ENCODE data around the gene FOXO3. TPM values are rescaled to one million over a fixed set of nuclear protein-coding genes. Genes with fewer than 3 reads are reported as not detected.
A peak's percentile ranks its signal among the peaks of the same experiment; 100 is the strongest.

FOXO3 gene
- total and polyA plus RNA-seq, 2 of the 13 experiments (the other 11 are each of a cell fraction or from before 2014, with no cell fraction given) = 16.0 to 22.5 TPM

DNA sequence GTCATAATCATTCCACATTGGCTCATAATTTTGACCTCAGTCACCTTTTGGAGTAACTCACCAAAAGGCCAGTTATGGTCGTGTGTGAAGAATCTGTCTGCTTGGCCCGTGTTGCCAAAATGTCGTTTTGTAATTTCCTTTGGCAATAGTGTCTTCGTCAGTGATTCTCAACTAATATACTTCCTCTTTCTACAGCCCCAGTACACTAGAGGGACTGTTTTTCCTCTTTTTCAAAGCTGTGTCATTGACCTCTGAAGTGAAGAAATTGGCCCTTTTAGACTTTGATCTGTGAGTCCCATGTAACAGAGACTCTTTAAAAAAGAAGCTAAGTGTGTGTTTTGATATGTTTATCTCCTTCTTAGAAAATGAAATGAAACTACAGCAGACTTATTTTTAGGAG is 5.2 kb downstream of the FOXO3 start (continued):
- no peak for TF ChIP-seq ZNF513 (CRISPR knock-in tag; conservative IDR thresholded peaks at IDR 0.05)
- TF ChIP-seq ZNF160 (CRISPR knock-in tag; IDR thresholded peaks at IDR 0.05) = no peak
- no peak for TF ChIP-seq IRX3 (CRISPR knock-in tag; IDR thresholded peaks at IDR 0.05; ENCODE audit: borderline replicate concordance, low read depth)
- TF ChIP-seq MLXIP (CRISPR knock-in tag; IDR thresholded peaks at IDR 0.05; ENCODE audit: borderline replicate concordance) = no peak
- no peak for TF ChIP-seq ZNF761 (CRISPR knock-in tag; conservative IDR thresholded peaks at IDR 0.05)
- TF ChIP-seq ZNF350 (CRISPR knock-in tag; IDR thresholded peaks at IDR 0.05; ENCODE audit: borderline replicate concordance, low read depth) = no peak
- peak; percentile 69 for TF ChIP-seq NCOA2 (CRISPR knock-in tag; IDR thresholded peaks at IDR 0.05)
- TF ChIP-seq ZNF598 (CRISPR knock-in tag; IDR thresholded peaks at IDR 0.05; ENCODE audit: borderline replicate concordance) = no peak
- TF ChIP-seq CEBPB (IDR thresholded peaks at IDR 0.05; ENCODE audit: borderline replicate concordance, low read depth, low read length) = peak; percentile 79
- TF ChIP-seq KDM6A (CRISPR knock-in tag; IDR thresholded peaks at IDR 0.05; ENCODE audit: low read depth) = peak; percentile 65
- peak; percentile 39; the same call in 1 of the 2 replicates for TF ChIP-seq SOX5 (CRISPR knock-in tag; IDR thresholded peaks at IDR 0.05; ENCODE audit: borderline replicate concordance)
- peak; percentile 70 for TF ChIP-seq ZGPAT (CRISPR knock-in tag; IDR thresholded peaks at IDR 0.05)
- TF ChIP-seq KLF11 (CRISPR knock-in tag; IDR thresholded peaks at IDR 0.05) = no peak
- TF ChIP-seq, protein P1, sequence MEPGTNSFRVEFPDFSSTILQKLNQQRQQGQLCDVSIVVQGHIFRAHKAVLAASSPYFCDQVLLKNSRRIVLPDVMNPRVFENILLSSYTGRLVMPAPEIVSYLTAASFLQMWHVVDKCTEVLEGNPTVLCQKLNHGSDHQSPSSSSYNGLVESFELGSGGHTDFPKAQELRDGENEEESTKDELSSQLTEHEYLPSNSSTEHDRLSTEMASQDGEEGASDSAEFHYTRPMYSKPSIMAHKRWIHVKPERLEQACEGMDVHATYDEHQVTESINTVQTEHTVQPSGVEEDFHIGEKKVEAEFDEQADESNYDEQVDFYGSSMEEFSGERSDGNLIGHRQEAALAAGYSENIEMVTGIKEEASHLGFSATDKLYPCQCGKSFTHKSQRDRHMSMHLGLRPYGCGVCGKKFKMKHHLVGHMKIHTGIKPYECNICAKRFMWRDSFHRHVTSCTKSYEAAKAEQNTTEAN (CRISPR knock-in tag; conservative IDR thresholded peaks at IDR 0.05) = peak; percentile 54; the same call in 1 of the 2 replicates
- TF ChIP-seq, protein P2, sequence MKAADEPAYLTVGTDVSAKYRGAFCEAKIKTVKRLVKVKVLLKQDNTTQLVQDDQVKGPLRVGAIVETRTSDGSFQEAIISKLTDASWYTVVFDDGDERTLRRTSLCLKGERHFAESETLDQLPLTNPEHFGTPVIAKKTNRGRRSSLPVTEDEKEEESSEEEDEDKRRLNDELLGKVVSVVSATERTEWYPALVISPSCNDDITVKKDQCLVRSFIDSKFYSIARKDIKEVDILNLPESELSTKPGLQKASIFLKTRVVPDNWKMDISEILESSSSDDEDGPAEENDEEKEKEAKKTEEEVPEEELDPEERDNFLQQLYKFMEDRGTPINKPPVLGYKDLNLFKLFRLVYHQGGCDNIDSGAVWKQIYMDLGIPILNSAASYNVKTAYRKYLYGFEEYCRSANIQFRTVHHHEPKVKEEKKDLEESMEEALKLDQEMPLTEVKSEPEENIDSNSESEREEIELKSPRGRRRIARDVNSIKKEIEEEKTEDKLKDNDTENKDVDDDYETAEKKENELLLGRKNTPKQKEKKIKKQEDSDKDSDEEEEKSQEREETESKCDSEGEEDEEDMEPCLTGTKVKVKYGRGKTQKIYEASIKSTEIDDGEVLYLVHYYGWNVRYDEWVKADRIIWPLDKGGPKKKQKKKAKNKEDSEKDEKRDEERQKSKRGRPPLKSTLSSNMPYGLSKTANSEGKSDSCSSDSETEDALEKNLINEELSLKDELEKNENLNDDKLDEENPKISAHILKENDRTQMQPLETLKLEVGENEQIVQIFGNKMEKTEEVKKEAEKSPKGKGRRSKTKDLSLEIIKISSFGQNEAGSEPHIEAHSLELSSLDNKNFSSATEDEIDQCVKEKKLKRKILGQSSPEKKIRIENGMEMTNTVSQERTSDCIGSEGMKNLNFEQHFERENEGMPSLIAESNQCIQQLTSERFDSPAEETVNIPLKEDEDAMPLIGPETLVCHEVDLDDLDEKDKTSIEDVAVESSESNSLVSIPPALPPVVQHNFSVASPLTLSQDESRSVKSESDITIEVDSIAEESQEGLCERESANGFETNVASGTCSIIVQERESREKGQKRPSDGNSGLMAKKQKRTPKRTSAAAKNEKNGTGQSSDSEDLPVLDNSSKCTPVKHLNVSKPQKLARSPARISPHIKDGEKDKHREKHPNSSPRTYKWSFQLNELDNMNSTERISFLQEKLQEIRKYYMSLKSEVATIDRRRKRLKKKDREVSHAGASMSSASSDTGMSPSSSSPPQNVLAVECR (CRISPR knock-in tag; IDR thresholded peaks at IDR 0.05; ENCODE audit: borderline replicate concordance) = peak; percentile 23; the same call in 1 of the 2 replicates
- TF ChIP-seq NFE2 (CRISPR knock-in tag; IDR thresholded peaks at IDR 0.05) = no peak
